Smooth muscle cell of the brain vasculature (primary cell): ENCODE data around the gene ABR.
"Not testable (repeated sequence)": the region's sequence is repeated elsewhere in the genome, so short reads cannot be mapped to it uniquely, and the experiment has no call there.

ENCODE experiments used
- DNase-seq: peaks from one replicate; pipeline ENCODE4 v3.0.0-alpha.2; 2012; ENCODE audit warnings: low read depth, low spot score

Gene ABR

DNA sequence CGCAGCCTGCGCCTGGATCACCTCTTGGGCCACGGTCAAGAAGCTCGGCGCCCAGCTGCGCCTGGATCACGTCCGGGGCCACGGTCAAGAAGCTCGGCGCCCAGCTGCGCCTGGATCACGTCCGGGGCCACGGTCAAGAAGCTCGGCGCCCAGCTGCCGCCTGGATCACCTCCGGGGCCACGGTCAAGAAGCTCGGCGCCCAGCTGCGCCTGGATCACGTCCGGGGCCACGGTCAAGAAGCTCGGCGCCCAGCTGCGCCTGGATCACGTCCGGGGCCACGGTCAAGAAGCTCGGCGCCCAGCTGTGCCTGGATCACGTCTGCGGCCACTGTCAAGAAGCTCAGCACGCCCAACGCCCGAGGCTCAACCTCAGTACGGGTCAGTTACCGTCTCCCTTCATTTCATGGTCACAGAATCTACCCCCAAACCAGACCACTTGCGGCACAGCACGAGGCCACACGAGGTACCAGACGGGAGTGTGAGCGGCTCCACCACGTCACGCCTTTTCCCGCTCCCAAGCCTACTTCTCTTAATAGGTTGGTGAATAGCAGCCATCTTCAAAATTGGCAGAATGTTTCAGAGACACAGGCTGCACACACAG lies 131.2 kb downstream of the ABR start:
- not testable (repeated sequence) for DNase-seq

DNA sequence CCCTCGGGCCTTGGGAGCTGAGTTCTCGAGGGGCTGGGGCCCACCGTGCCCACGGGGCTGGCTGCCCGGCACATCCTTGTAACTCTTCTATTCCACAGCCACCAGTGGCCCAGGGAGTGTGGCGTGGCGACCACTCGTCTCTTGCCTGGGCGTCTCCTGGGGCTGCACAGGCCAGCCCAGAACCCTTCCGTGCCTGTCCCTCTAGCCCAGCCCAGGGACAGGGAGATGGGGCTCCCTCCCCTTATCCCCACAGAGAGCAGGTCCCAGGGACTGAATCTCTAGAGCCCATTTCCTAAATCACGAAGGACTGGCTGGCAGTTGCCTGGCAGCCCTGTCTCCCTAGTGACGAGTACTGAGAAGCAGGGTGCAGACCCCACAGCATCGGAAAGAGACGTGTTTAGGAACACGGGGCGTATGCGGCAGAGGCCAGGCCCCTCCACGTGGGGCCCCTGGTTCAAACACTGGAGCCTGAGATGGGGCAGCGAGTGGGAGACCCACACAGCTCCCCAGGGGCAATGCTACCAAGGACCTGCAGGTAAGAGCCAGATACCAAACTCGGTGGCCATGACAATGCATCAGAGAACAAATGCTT lies 131.8 kb downstream of the ABR start:
- no peak for DNase-seq

DNA sequence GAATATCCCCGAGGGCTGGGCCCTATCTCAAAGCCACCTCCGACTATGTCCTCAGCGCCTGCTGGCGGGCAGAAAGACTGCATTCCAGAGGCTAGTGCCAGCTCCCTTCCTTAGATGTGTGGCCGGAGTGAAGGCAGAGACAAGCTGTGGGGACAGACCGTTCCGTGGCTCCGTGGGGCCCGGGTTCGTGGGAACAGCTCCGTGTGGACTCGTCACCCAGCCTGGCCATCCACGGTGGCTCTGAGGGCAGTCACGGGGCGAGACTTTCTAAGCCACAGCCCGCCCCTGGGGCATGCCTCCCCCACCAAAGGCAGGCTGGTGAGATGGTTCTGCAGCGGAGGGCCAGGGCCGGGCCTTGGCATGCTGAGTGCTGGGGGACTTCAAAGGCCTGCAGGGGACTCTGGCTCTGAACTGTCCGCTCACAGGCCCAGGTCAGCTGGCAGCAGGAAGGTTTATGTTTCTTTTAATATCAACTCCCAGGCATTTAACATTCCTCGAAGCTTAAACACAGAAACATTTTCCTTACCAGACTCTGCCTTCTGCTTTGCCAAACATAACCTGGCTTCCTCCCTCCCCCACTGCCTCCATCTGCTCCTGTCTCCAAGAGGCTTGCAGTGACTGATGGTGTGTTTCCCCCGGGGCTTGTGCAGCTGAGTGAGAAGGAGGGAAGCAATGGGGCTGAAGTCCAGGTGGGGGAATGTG lies 132.5 kb downstream of the ABR start:
- DNase-seq, result no peak

DNA sequence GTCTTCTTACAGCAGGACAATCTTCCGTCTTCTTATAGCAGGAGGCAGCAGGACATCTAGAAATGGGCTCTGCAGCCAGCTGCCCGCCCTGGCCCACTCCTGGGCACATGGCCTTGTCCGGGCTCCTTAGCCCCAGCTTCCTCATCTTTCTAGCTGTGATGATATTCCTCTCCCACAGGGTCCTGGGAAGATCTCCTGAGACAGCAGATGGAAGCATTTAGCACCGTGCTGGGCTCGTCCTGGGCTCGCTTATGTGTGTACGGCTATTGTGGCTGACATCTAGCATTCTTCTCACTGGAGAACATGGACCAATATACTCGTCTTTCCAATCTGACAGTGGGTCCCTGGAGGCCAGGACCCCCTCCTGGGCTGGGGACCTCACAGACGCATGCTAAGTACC lies 134.3 kb downstream of the ABR start:
- no peak for DNase-seq

DNA sequence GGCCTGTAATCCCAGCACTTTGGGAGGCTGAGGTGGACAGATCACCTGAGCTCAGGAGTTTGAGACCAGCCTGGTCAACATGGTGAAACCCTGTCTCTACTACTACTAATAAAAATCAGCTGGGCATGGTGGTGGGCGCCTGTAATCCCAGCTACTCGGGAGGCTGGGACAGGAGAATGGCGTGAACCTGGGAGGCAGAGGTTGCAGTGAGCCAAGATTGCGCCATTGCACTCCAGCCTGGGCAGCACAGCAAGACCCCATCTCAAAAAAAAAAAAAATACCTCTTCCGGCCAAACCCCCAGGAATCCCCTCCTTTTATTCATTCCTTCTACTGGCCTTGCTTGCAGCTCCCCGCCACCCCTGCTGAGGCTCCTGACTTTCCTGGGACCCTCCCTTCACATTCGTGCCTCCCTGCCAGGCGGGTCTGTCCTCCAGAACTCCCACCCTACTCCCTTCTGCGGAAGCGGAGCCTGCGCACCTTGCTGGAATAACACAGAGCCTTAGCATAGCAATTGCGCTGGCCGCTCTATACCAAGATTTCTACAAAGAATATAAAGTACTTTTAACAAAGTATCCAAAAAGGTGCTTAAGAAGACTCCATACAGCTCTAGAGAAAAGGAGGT lies 135.3 kb downstream of the ABR start:
- DNase-seq, result not testable (repeated sequence)

DNA sequence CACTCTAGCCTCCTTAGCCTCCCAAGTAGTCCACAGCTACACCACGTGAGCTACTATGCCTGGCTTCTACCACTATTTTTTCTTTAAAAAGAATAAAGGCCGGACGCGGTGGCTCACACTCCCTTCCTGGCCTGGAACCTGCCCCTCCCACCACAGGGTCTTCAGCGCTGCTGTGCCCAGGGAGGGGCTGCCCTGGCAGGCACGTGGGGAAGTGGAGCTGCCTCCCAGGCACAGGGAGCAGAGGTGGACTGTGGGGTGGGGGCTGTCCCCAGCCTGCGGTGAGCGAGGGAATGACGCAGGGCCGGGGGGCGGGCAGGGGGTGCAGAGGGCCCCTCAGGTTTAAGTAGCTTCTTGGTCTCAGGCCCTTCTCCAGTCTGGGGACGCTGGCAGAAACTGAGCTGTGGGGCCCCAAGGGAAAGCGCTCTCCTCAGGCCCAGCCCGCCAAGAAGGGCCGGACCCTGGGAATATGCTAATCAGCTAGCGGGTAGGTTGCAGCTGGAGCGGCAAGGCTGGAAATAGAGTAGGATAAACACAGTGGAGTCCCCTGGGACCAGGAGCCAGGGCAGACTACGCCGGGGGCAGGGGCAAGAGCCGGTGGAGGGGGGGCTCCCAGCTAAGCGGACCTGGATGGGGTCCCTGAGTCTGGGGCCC lies 136.1 kb downstream of the ABR start:
- no peak for DNase-seq

DNA sequence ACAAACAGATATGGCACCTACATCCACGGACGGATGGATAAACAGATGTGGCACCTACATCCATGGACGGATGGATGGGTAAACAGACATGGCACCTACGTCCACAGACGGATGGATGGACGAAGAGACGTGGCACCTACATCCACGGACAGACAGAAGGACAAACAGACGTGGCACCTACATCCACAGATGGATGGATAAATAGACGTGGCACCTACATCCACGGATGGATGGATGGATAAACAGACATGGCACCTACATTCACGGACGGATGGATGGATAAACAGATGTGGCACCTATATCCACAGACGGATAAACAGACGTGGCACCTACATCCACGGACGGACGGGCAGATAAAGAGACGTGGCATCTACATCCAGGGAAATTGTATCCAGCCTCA lies 137.3 kb downstream of the ABR start:
- no peak for DNase-seq

DNA sequence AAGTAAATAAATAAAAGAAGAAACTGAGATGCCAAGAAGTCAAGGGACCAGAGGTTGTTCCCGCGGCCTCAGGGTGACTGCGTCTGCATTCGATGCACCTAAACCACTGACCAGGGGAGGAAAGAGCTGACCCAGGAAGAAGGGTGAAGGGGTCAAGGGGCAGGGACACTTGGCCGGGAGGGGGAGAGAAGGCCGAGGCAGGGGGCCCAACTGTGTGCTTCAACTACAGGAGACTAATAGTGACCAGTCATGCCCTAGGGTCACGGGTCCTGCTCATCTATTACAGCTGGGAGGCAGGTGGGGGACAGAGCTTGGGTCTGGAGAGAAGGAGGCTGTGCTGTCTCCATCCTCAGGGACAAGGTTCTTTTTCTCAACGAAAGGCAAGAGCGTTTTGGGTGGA lies 138.0 kb downstream of the ABR start:
- no peak for DNase-seq

DNA sequence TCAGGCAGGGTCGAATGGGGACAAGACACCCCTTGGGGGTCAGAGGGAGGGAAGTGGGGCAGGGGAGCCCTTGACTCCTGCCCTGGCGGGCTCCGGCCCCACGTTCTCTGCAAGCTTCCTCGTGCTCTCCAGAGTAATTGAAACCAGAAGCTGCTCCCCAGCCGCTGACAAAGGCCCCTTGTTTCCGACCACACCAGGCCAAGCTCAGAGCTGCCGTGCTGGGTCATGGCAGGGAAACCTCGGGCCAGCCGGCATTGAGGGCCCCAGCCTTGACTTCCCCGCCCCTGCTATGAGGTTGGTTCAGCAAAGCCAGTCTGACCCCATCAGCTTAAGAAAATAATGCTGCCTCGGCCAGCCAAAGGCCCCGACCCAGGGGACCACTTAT lies 139.6 kb downstream of the ABR start:
- DNase-seq, result no peak

DNA sequence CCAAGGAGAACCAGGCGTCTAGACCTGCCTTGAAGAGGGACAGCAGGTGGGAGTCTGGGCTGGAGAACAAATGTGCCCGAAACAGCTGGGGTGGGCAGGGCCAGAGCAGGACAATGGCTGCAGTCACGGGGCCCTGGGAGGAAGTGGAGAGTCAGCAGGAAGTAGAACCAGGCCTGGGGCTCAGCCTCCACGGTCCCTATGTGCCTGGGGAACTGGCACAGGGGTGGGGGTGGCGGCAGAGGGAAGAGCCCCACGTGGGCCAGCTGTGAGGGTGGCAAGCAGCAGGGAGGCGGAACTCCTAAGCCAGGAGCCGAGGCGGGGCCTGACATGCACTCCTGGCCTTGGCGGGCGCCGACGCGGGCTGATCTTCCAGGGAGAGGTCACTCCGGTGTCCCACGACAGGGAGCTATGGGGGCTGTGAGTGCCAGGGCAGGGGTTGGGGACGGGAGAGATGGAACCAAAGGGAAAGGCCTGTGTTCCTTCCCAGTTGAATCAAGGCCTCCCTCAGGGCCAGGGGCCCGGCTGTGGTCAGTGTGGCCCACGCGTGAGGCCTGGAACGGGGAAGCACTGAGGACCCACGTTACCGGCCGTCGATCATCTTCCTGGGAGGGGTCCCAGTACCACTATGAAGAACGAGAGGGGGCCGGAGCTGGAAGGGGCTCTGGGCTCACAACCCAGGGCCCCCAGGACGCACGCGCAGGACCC lies 140.1 kb downstream of the ABR start:
- no peak for DNase-seq

DNA sequence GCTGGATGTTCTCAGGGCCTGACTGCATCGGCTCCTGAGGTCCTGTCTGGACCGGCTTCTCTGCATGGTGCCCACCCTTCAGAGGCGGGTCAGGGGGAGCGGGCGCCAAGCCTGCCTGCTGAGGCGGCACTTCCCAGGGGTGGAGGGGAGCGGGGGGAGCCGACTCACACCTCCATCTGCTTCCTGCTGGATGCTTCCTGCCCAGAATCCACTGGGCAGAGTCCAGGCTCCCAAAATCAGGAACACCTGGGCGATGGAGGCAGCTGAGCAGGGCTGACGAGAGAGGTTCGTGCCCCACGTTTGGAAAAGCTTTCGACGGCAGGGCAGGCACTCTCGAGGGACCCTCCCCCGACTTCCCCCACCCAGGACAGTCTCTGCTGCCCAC lies 140.7 kb downstream of the ABR start:
- DNase-seq, result no peak

DNA sequence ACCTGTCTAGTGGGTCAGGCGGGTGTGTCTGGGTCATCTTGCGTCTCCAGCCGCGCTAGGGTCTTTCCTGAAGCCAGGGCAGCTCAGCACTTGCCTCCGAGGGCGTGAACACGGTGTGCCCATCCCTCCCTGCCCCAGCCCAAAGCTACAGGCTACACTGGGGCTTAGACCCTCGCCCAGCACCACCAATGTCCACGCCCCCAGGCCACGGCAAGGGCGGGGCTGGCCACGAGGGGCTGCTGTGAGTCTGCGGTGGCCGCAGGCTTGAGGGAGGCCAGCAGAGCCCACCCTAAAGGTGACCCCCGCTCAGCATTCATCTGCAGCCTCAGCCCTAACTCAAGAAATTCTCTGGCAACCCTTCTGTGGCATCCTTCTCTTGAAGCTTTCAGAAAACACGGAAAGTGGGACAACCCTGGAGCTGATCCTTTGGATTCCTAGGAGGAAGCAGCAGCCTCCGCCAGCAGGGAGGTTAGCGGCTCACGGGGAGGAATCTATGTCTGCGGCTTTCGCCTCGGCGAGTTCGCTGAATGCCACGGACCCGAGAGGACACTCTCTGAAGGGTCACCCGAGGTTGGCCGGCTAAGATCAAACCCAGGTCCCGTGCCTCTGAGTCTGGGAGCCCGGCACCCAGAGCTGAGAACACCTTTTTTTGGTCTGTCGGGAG lies 141.2 kb downstream of the ABR start:
- no peak for DNase-seq

DNA sequence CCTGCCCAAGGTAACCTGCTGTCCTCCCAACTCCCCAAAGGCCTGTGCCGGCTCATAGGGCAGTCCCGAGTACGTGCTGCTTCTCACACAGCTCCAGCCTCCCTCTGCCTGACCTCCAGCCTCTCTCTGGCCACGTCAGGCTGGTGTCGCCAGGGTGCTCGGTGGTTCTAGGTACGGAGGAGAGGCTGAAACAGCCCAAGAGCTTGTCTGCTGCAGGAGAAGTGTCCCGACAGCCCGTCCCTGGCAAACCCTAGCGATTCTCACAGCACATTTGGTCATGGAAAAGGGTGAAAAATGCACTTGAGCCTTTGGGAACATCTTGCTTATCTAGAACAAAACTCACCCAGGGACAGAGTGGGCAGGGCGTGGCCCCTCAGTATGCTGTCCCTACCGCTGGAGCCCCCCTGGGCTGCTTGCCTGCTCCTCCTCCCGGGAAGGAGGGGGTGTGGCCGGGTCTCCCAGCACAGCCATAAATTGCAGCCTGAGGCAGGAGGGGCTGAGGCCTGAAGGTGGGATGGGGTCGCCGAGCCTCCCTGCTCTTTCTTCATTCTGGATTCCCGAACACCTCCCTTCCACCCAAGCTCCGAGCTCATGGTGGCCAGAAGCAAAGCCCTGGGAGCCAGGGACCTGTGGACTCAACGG lies 142.4 kb downstream of the ABR start:
- DNase-seq, result no peak

DNA sequence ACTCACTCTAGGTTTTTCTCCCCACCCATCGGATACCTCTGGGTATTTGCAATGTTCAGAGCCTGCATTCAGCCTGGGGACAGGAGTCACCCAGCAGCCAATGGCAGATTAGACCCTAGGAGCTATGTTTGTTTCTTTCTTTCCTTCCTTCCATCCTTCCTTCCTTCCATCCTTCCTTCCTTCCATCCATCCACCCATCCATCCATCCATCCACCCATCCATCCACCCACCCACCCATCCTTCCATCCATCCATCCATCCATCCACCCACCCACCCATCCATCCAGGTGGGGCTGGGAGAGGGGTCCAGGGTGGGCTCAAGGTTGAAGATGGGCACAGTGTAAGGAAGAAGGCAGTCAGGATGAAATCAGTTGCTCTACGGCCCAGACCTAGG lies 142.9 kb downstream of the ABR start:
- no peak for DNase-seq

DNA sequence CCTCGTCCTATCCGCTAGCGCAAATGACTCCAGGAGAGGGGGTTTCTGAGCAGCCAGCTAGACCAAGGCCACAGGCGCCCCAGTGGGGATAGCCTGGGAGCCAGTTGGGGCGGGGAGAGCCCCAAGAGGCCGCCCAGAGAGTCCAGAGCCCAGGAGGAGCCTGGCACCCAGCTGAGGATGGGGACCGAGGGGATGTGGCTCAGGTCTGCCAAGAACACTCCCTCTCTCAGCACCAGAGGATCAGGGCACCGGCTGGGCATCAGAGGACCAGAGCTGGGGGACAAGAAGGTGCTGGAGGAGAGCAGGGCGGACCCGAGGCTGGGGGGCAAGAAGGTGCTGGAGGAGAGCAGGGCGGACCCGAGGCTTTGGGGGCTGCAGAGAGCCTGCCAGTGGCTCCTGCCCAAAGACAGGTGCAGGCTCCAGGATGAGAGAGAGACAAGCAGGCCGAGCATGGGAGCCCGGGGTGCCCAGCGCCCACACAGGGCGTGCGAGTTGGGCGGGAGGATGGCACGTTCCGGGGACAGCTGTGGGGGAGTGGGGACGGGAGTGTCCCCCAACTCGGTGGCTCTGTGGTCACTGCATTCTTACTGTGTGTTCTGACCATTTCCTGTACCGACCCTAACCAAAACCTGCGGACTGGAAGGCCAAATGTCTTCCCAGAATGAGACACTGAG lies 143.5 kb downstream of the ABR start:
- DNase-seq, result no peak

DNA sequence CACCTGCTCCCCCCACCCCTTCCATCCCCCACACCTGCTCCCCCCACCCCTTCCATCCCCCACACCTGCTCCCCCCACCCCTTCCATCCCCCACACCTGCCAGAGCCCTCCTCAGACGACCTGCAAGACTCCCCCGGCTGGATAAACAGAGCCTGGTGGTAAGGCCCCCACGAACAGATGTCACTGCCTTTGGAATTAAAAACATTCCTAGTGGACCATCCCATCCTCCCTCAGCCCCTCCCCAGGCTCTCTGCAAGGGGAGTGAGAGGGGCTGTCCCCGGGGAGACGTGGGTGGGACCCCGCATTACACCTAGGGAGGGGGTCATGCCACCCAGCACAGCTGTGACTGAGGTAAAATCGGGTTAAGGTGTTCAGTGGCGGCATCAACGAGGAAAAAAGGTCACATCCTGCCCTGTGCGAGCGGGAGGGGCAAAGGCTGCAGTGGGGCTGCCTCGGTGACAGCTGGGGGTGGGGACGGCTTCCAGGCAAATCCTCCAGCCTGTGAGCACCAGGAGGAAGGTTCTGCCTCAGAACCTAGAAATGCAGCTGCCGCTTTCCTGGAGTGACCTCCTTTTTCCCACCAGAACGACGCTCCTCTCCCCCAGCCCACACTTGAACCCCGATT lies 144.1 kb downstream of the ABR start:
- DNase-seq, result no peak

DNA sequence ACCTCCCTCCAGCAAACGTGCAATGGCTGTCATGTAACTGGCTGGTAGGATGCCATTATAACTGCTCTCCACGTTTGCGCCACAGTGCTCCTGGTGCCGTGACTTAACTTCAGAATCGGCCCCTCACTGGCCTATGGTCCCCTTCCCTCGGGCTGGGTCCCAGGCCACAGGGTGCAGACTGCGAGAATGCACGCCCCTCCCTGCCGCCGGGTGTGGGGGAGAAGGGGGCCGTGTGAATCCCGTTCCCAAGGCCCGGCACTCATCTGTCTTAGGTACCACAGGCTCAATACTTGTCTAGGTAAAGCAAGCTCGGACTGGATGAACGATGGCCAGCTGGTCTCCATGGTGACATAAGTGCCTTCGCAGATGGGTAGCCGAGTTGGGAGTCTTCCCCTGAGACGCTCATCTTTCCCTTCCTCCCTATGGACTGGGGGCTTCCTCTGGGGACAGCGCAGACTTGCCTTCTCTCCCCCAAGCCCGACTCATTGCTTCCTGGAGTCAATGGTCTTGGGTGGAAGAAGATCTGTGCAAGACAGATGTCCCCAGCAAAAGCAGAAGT lies 145.1 kb downstream of the ABR start:
- no peak for DNase-seq

DNA sequence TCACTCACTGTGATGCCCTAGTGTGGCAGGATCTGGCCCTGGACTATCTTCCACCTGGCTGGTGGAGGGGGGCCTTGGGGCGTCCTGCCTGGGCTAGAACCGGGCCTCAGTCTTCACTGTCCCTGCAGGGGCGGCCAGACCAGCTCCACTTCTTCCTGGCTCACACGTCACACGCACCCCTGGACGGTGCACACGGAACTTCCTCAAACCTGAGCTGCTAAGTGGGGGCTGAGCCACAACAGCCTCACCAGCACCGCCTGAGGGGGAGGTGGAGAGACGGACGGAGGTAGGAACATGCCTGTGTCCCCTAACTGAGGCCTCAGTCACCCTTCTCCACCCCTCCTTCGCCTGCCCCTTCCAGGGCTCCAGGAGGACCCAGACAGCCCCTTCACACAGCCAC lies 146.3 kb downstream of the ABR start:
- DNase-seq, result no peak

DNA sequence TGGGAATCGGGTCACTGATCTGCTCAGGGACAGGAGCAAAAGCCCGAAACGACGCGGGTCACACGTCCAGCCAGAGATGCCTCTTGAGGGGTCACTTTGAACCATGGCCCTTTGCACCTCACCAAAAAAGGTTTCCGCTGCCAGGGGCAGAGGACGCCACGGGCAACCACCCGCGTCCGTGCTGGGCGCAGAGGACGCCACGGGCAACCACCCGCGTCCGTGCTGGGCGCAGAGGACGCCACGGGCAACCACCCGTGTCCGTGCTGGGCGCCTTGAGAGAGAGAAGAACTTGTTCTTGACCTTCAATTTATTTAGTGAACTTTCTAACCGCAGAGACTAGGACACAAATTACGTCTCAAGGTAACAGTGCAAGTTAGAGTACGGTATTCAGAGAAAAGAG lies 147.4 kb downstream of the ABR start:
- DNase-seq, result no peak
